HL-60/S4 treated with phorbol 12-myristate 13-acetate at 8.2 ng/mL for 4 days and 3 days (cell line): ENCODE measurements around the gene POLR2J3.
"Not testable (repeated sequence)": the region's sequence is repeated elsewhere in the genome, so short reads cannot be mapped to it uniquely, and the experiment has no call there.

ENCODE experiments used
- in situ Hi-C: fragments of 300-500 bp; cut with MboI; formaldehyde crosslinking; loops from 2 replicates; pipeline ENCODE4 v1.15.0; 2022; ENCODE audit warnings: low sequenced_read_pairs

The POLR2J3 gene

DNA sequence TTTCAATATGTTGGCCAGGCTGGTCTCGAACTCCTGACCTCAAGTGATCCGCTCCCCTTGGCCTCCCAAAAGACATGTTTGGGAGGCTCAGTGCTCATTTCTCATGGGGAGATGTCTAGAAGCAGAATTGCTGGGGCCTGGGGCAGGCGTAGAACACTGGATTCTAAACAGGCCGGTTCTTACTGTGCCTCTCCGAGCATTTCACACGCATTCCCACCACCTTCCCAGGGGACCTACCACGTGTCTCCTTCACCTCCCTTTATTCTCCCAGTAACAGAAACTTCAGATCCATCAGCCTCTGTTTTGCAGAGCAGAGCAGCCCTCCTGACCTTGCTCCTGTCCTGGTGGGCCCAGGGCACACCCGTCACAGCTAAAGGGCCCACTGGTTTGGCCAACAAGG is 45.2 kb downstream of the POLR2J3 start:
- in situ Hi-C loops: not testable (repeated sequence)

- in situ Hi-C loops: not testable (repeated sequence)
These were observed 47.6 kb downstream of the POLR2J3 start for GRCh38 chr7:102524803-102525202.

- in situ Hi-C loops: not testable (repeated sequence)
These were observed 51.6 kb downstream of the POLR2J3 start for GRCh38 chr7:102520797-102521196.

GRCh38 chr7:102517550-102518147 is 54.7 kb downstream of the POLR2J3 start, which contains the start of gene RASA4B:
TSS of gene RASA4B (minus strand) at chr7:102517777. CDS start at chr7:102517710, 67 bp downstream.
- in situ Hi-C loops: not testable (repeated sequence)
